Breast epithelium (tissue), 3 donors: Measurements from ENCODE around the gene RXFP4.

Source experiments
- CTCF ChIP-seq, 3 donors: fragments of 450-650 bp; IDR thresholded peaks; one replicate each; pipeline ENCODE4 v1.5.1; 2016 to 2017; ENCODE audit warnings: antibody characterized with exemption in 3 of 3, mild to moderate bottlenecking in 3 of 3, moderate library complexity in 3 of 3
- POLR2A ChIP-seq: fragments of 450-650 bp; IDR thresholded peaks from one replicate; pipeline ENCODE4 v1.6.1; 2016; ENCODE audit warnings: antibody characterized with exemption, mild to moderate bottlenecking, moderate library complexity
- POLR2AphosphoS5 ChIP-seq, 3 donors: sonication (generic); formaldehyde crosslinking; IDR thresholded peaks; one replicate each; pipeline ENCODE4 v1.6.1; 2017; ENCODE audit warnings: antibody characterized with exemption in 3 of 3

- no peak for TF ChIP-seq CTCF (IDR thresholded peaks at IDR 0.05)
- TF ChIP-seq POLR2A: no peak
- TF ChIP-seq POLR2AphosphoS5 (IDR thresholded peaks at IDR 0.05): no peak
Measured at GRCh38 chr1:155990005-155990739, 48.7 kb downstream of the RXFP4 start.
